Left lobe of liver (tissue), 2 donors: ENCODE results near the gene EFCAB11. TPM values are rescaled to one million over a fixed set of nuclear protein-coding genes. Genes with fewer than 3 reads are reported as not detected.
A peak's percentile ranks its signal among the peaks of the same experiment; 100 is the strongest.

Experiments used
- ATAC-seq: fragments of 200-7000 bp; cut with Tn5 transposase; one replicate; pipeline ENCODE4 v1.9.1; 2020; ENCODE audit warnings: mild to moderate bottlenecking, moderate library complexity
- DNase-seq: peaks from one replicate; pipeline ENCODE4 v3.0.0-alpha.2; 2020; ENCODE audit warnings: low spot score
- total RNA-seq: library from RNA; stranded (reverse); gene quantifications from one replicate; pipeline ENCODE4 v1.2.1, GENCODE V29; 2021
- donor health status: DM: no; HTN: no; CAD: no; lungs with moderate emphysema.
- donor health status: DM: no; HTN: yes; CAD: no.

EFCAB11 gene, protein sequence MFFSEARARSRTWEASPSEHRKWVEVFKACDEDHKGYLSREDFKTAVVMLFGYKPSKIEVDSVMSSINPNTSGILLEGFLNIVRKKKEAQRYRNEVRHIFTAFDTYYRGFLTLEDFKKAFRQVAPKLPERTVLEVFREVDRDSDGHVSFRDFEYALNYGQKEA
- total RNA-seq = 1.2 TPM

DNA sequence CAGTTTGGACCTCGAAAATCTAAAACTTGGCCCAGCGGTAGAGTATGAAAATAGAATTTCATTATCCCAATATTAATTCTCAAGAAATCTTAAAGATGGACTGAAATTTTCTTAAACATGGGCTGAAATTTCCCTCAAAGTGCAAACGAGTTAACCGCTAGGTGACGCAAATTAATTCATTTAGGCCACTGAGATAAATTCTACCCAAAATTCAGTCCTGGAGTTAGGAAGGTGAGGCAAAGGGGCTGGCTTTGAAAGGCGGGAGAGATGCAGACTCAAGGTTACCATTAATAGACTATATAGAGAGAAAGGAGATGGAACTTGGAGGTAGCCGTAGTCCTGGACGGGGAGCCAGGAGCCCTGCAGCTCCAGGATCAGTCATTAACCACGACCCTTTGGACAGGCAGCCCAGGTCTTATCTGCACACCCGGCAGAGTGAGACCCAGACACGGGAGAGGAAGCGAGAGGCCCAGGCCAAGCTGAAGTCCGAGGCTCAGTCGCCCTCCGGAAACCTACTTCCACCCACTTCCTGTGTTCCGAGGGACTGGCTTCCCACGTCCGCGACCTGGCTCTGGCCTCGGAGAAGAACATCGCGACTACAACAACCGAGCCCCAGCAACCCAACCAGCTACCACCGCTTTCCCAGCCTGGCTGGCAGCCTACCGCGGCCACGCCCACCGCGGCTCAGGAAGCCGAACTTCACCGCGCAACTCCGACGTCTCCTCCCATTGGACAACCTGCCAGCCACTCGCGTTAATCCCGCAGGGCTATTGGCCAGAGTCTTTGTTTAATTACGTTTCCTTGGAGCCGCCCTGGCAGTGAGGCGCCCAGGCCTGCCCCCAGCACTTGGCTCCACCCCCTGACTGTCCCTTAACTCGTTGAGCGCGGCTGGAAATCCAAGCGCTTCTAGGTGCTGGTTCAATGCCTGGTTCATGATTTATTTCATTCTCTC is at the start of gene EFCAB11:
TSS of gene EFCAB11 (minus strand) at position 661 of the 952 bp plus-strand sequence. CDS start at position 591, 70 bp downstream.
- DNase-seq (peak; percentile 98), ATAC-seq (peak; percentile 82)

DNA sequence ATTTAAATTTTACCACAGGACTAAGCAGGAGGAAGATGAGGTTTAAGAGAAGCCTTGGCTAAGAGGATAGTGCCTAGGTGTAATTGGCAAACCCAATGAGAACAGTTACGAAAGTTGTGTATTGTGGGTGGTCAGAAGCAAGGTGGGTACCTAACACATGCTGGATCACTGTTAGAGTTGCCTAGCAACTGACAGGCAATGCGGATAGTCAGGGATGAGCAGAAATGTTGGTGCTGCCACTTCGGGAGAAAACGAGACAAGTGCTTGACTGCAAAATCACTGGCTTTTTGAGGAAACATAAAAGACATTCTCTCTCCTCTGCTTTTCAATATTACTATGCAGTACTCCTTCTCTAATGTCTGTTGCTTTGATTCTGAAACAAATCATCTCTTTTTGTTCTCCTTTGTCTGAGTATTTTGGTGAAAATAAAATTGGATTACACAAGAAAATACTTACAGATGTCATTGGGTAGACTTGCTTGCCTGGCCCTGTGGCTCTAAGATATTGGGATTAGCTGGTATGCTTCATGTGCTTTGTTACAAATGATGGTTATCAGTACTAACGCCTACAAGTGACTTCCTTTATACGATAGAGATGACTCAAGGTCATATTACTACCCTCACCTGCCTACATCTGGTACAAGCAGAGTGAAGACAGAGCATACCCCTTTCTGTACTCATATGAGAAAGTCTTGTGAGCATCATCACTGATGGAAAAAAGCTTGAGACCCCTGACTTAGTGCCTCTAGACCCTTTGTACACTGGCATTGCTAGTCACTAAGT is 49.2 kb upstream of the EFCAB11 start:
- ATAC-seq (no peak), DNase-seq (no peak)

DNA sequence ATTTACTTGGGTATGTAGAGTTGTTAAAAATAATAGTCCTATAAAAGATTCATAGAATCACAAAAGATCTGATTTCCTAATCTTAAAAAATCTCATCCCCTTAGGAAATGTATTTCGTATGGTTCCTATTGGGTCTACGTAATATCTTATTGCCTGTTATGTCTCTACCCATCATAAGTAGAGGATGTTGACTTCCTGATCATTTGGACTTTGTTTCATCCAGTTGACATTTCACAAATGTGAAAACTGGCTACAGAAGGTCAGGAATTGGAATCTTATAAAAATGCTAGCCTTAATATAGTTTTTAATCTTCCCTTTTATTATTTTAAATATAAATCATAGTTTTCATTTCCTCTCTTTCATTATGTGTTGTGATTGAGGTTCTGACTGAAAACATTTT is 46.4 kb upstream of the EFCAB11 start:
- peak; percentile 66 for ATAC-seq
- DNase-seq = no peak

DNA sequence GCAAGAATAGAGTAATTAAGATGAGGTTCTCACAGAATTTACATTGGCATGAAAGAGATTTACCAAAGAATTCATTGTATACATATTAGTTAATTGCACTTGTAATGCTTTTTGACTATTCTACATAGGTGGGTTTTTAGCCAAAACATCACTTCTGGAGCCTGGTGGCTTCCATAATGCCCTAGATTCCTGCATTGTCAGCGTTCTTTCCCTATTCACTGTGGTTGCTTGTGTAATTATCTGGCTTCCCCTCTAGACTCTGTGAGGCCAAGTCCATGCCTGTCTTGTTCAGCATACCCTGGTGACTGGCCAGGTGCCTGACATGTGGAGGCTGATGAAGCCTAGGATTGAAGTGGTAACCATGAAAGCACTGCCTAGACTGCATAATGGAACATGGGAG is 42.4 kb upstream of the EFCAB11 start:
- DNase-seq (no peak), ATAC-seq (no peak)

DNA sequence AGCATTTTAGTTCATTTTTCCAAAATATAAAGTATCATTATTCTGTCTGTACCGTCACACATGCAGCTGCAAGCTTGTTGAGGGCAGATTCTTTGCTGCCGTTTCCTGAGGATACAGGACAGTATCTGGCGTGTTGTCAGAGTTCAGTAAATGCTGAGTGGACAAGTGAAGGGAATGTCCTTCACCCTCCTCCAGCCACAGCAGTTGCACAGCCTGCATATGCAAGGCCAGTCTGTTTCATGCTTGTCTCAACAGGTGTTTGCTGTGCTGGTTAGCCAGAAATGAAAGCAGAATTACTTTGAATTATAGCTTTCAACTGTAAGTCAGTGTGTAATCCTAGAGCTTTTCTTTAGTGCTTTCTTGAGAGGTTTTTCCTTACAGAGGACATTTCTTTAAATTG is 37.7 kb upstream of the EFCAB11 start:
- ATAC-seq = peak; percentile 84
- DNase-seq = no peak

- DNase-seq (no peak), ATAC-seq (peak; percentile 81)
Measured at GRCh38 chr14:89990623-89991275, 36.2 kb upstream of the EFCAB11 start.

- DNase-seq (no peak), ATAC-seq (peak; percentile 56)
Measured at GRCh38 chr14:89990218-89990617, 35.7 kb upstream of the EFCAB11 start.

DNA sequence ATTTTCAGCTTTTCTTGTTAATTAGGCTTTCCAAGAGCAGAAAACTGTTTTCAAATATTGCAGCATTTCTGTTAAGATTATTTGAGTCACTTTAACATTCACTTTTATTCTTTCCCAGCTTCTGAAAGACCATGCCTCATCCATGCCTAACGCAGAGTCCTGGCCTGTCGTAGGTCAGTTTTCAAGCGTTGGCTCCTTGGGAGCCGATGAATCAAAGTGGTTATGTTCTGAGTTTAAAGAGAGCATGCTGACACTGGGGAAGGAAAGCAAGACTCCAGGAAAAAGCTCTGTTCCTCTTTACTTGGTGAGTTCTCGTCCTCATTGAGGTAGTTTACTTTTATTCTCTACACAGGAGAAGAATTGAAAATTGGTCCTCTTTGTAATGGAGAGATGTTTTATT is 34.3 kb upstream of the EFCAB11 start:
- ATAC-seq (no peak), DNase-seq (no peak)

DNA sequence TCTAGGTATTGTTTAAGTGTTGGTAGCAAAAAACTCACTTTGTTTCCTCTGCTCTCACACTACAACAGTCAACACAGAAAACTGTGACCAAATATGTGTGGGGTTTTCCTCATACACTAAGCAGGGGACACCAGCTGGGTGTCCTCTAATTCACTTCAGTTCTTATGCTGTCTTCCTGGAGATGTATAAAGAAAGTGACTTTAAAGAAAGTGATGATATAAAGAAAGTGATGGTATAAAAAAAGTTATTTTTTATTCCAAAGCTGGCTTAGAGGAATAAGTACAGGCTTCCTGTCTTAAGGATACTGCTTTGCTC is 32.6 kb upstream of the EFCAB11 start:
- DNase-seq (no peak), ATAC-seq (no peak)

DNA sequence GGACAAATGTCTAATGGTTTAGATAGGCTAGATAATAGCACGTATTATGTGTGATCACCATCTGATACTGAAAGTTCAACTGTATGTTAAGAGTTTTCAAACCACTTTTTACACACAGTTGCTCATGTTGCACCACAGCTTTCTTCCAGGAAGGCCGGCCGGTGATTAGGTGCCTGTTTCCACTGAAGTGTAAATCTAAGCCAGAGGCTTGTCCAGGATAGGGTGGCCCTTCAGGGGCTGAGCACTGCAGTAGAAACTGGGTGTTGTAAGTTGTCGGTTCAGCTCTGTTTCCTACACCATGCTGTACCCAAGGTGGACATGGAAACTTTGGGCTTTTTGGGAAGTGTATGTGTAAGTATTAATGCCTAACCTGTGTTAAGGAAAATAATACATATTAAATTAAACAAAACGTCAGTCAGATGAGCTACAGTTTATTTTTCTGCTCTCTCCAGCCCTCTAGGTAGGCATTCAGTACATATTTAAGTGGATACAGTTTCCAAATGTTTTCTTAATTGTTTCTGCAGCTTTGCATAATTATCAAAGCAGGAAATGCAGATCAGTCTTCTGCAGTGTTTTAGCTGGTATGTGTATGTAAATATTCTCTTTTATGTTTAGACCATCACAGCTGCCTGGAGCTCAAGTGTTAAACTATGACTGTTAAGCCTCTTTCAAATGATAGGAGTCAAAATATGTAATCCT is 32.1 kb upstream of the EFCAB11 start:
- no peak for ATAC-seq
- no peak for DNase-seq

DNA sequence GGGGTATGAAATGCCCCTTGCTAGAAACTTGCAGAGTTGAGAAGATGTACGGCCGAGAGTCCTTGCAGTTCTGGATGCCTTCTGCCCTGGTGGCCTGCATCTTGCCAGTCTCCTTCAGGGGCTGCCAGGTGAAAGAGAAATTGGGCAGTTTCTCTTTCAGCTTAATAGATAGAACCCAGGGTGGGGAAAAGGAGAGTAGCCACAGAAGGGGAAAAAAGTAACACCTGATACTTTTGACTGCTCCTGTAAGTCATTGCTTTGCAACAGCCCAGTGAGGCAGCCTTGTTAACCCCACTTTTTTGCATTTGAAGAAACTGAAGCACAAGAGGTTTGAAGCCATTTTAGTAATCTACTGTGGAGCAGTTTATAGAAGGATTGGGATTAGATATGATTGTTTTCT is 28.8 kb upstream of the EFCAB11 start:
- DNase-seq = no peak
- no peak for ATAC-seq

DNA sequence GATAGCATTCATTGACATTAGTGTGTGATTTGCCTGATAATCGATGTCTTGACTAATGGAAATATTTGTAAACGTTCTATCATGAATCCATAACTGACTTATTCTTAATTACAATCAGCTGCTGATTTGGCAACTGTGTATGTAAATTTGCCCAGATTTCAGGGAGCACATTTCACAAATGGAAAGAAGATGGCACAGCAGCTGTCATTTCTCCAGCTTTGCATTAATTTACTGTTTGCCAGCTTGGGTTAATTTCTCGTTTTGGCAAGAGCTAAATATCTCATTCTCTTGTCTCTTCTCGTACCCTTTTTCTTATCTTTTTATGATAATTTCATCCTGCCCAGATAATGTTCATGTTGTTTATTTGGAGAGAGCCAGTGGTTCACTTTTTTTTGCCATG is 24.1 kb upstream of the EFCAB11 start:
- ATAC-seq = no peak
- no peak for DNase-seq

- ATAC-seq (no peak), DNase-seq (no peak)
Measured at GRCh38 chr14:89977668-89978067, 23.1 kb upstream of the EFCAB11 start.

- DNase-seq = peak; percentile 70
- ATAC-seq = peak; percentile 99
Measured at GRCh38 chr14:89973234-89973823, 18.8 kb upstream of the EFCAB11 start.

DNA sequence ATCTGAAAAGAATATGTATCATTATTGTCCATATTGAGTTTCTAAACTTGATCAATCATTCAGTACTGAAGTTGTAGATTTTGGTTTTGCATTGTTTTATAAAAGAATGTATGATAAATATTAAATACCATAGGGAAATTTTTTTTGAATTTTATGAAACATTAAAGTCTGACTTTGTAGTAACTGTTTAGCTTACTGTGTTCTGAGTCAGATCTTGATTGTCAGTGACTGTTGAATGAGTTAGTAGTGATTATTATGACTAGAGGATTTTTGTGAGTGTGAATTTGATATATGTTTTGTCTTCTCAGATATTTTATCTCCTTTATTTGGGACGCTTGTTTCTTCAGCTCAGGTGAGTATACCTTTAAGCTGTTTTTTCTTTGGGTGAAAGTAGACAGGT is 11.3 kb upstream of the EFCAB11 start:
- no peak for ATAC-seq

DNA sequence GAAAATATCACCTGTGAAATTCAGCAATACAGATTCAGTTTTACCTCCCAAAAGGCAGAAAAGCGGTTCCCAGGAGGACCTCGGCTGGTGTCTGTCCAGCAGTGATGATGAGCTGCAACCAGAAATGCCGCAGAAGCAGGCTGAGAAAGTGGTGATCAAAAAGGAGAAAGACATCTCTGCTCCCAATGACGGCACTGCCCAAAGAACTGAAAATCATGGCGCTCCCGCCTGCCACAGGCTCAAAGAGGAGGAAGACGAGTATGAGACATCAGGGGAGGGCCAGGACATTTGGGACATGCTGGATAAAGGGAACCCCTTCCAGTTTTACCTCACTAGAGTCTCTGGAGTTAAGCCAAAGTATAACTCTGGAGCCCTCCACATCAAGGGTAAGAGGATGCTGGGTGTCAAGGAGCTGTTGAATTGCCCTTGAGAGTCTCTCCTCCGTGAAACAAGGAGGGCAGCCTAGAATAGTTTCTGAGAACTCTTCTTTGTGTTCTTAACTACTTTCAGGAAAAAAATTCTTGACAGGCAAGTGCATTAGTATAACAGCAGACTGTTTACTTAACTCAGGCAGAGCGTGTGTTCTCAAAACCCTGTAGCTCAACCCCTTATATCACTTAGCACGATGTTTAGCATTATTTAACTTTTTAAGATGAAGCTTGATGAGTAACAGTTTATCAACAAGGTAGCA is 8.9 kb upstream of the EFCAB11 start:
- no peak for DNase-seq
- no peak for ATAC-seq

More for the DNA sequence above, 11.3 kb upstream of the EFCAB11 start:
- DNase-seq = no peak

DNA sequence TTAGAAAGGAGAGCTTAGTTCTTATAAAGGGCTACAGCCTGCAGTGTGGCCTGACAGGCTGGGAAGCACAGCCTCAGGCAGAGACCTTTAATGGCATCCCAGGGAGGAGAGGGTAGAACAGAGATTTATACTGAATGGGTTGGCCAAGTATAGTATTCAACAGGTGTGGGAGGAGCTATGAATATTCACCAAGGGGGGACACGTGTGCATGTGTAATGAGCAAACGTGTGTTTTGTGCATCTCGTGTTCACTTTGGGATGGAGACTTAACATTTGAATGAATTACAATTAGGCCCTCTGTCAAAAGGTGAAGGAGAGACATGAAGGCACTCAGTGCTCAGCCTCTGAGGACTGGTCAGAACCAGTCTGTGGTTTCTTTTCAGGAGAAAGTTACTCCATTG is 6.4 kb upstream of the EFCAB11 start:
- ATAC-seq = no peak
- DNase-seq = no peak

DNA sequence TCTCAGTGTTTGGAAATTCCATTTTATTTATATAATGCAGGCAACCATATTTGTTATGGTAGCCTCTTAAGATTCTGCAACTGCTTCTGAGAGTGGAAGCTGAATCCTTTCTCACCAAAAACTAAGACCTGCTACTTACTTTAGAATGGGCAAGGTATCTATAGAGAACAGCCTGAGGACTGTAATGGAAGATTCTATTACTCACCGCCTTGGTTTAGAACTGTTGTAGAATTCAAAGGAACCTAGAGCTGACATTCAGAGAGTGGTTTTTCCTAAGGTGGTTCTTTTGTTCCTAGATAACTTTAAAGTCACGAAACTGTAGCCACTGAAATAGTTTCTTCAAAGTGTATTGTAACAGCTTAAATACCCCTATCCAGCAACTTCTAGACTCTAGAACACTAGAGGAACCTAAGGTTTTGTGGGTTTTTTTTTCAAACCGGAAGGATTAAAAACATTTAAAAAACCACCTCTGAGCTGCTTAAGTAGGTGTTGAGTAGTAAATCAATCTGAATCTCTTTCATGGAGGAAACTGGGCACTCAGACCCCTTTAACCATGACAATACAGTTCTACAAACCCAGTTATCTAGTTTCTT is 5.4 kb upstream of the EFCAB11 start:
- DNase-seq (no peak), ATAC-seq (no peak)

- no peak for DNase-seq
- ATAC-seq = no peak
Measured at GRCh38 chr14:89958966-89959365, 4.4 kb upstream of the EFCAB11 start.
